K562 (cell line): ENCODE results near the gene OVOL1. TPM values are rescaled to one million over a fixed set of nuclear protein-coding genes. Genes with fewer than 3 reads are reported as not detected.
A peak's percentile ranks its signal among the peaks of the same experiment; 100 is the strongest.

Experiments used
- ATAC-seq: fragments of 200-7000 bp; cut with Tn5 transposase; 3 replicates; pipeline ENCODE4 v1.9.1; 2020; ENCODE audit warnings: moderate library complexity
- BruUV-seq: library from RNA; stranded (reverse); fragments of 400-500 nt; replicated peaks from 2 replicates; lab custom pipeline; 2021; lab: Mats Ljungman, UMichigan
- CTCF ChIA-PET: fragments of 300-600 bp; formaldehyde crosslinking; extraction: SDS; loops from one replicate; lab custom pipeline; 2021; ENCODE audit warnings: low intra/inter-chr PET ratio; lab: Yijun Ruan, JAX
- POLR2A ChIA-PET: fragments of 300-600, 350-650 bp; sonication (Branson Sonifier 250); formaldehyde crosslinking; extraction: SDS; loops from one replicate; lab custom pipeline; 2021; ENCODE audit warnings: antibody characterized with exemption, inconsistent platforms; lab: Yijun Ruan, JAX
- DNase-seq, 4 experiments: peaks; one replicate each; pipeline versions ENCODE4 v3.0.0 to v3.0.0-alpha.2; 2011 to 2018; ENCODE audit warnings: low spot score in 3 of 4, mixed read lengths in 3 of 4; ENCODE audit errors: extremely low read depth in 1 of 4
- FAIRE-seq: peaks from 2 replicates; lab custom pipeline; 2011; peaks lifted over from hg19 to GRCh38; lab: Jason Lieb, UNC
- H2AFZ ChIP-seq: 2 replicates; pipeline ENCODE4 v1.6.0; 2011; ENCODE audit warnings: low read depth, low read length, control low read depth, inconsistent platforms
- H3K27ac ChIP-seq: fragments of 200-600 bp; 3 replicates; pipeline ENCODE4 v1.8.0; 2011; ENCODE audit warnings: low read depth, mild to moderate bottlenecking, control low read depth, inconsistent platforms, low read length, moderate library complexity, mixed read lengths; ENCODE audit errors: extremely low read depth
- H3K27me3 ChIP-seq, 2 experiments: fragments of 300-600 bp in 1 of 2; 2 replicates in 1 of 2; 3 replicates in 1 of 2; pipeline versions ENCODE4 v1.6.0 to v1.8.0; 2011; ENCODE audit warnings: inconsistent platforms in 2 of 2, low read length in 2 of 2, mild to moderate bottlenecking in 1 of 2, mixed read lengths in 1 of 2, moderate library complexity in 1 of 2; ENCODE audit not compliant: control insufficient read depth in 2 of 2, insufficient read depth in 2 of 2
- H3K36me3 ChIP-seq: fragments of 300-600 bp; 3 replicates; pipeline ENCODE4 v1.8.0; 2011; ENCODE audit warnings: mild to moderate bottlenecking, low read length, inconsistent platforms; ENCODE audit not compliant: control insufficient read depth, insufficient read depth
- H3K4me1 ChIP-seq, 2 experiments: fragments of 200-600 bp in 1 of 2; replicated peaks in 1 of 2; 2 replicates in 1 of 2; 3 replicates in 1 of 2; pipeline versions ENCODE4 v1.5.1 to v1.8.0; 2011; ENCODE audit warnings: inconsistent platforms in 2 of 2, low read length in 2 of 2, mild to moderate bottlenecking in 1 of 2, mixed read lengths in 1 of 2, moderate library complexity in 1 of 2; ENCODE audit not compliant: control insufficient read depth in 2 of 2, insufficient read depth in 2 of 2
- H3K4me2 ChIP-seq: 2 replicates; pipeline ENCODE4 v1.6.1; 2011; ENCODE audit warnings: low read length, control low read depth, inconsistent platforms, mixed read lengths; ENCODE audit not compliant: insufficient read depth
- H3K4me3 ChIP-seq: fragments of 200-600 bp; sonication (generic), shearing (Covaris generic); 2 replicates; pipeline ENCODE4 v1.5.1; 2016; ENCODE audit warnings: control low read depth, inconsistent platforms
- H3K79me2 ChIP-seq: fragments of 200-600 bp; 3 replicates; pipeline ENCODE4 v1.8.0; 2011; ENCODE audit warnings: low read length, inconsistent platforms; ENCODE audit not compliant: control insufficient read depth, insufficient read depth
- H3K9ac ChIP-seq, 2 experiments: 2 replicates each; pipeline versions ENCODE4 v1.6.0 to v1.6.1; 2011; ENCODE audit warnings: low read depth in 2 of 2, low read length in 2 of 2, control low read depth in 1 of 2, inconsistent platforms in 1 of 2, mild to moderate bottlenecking in 1 of 2, mixed read lengths in 1 of 2; ENCODE audit not compliant: insufficient read depth in 1 of 2
- H3K9me1 ChIP-seq: one replicate; pipeline ENCODE4 v1.6.0; 2011; ENCODE audit warnings: inconsistent platforms, mild to moderate bottlenecking, low read length, moderate library complexity; ENCODE audit not compliant: control insufficient read depth, insufficient read depth
- H3K9me3 ChIP-seq: replicated peaks from 2 replicates; pipeline ENCODE4 v1.5.1; 2011; ENCODE audit warnings: low read depth, low read length, inconsistent platforms; ENCODE audit not compliant: control insufficient read depth, insufficient read depth
- H4K20me1 ChIP-seq: replicated peaks from 2 replicates; pipeline ENCODE4 v1.6.1; 2011; ENCODE audit warnings: low read length, inconsistent platforms, mixed read lengths; ENCODE audit not compliant: control insufficient read depth, insufficient read depth
- HNRNPL ChIP-seq: fragments of 200-400 bp; formaldehyde crosslinking; IDR thresholded peaks from 2 replicates; pipeline ENCODE4 v1.6.1; 2017; ENCODE audit warnings: low read depth, mild to moderate bottlenecking, low read length
- OTX1 ChIP-seq: fragments of 450-650 bp; formaldehyde crosslinking; IDR thresholded peaks from 2 replicates; pipeline ENCODE4 v1.4.0; 2022; ENCODE audit warnings: mild to moderate bottlenecking
- POU5F1 ChIP-seq: fragments of 150-350 bp; IDR thresholded peaks from 2 replicates; pipeline ENCODE4 v1.6.1; 2014; ENCODE audit warnings: borderline replicate concordance, low read length, low read depth, mild to moderate bottlenecking; ENCODE audit not compliant: partially characterized antibody
- SNRNP70 ChIP-seq: fragments of 200-400 bp; formaldehyde crosslinking; optimal IDR thresholded peaks from 2 replicates; pipeline ENCODE3; 2017; ENCODE audit warnings: low read depth, low read length
- TAF15 ChIP-seq: fragments of 200-400 bp; formaldehyde crosslinking; IDR thresholded peaks from 2 replicates; pipeline ENCODE4 v1.6.1; 2017; ENCODE audit warnings: mild to moderate bottlenecking, low read depth, low read length, moderate library complexity
- ZBTB11 ChIP-seq, 3 experiments: fragments of 200-800 bp in 1 of 3; fragments of 250-450 bp in 1 of 3; fragments of 450-650 bp in 1 of 3; sonication (Bioruptor Pico) in 1 of 3; sonication (Bioruptor generic) in 1 of 3; formaldehyde crosslinking in 1 of 3; IDR thresholded peaks; 2 replicates each; pipeline versions ENCODE4 v1.6.1 to v1.8.0; 2016 to 2022; ENCODE audit warnings: mild to moderate bottlenecking in 2 of 3, missing genetic modification characterization in 2 of 3, missing compliant biosample characterization in 1 of 3, moderate library complexity in 1 of 3
- ZC3H4 ChIP-seq: sonication (generic); formaldehyde crosslinking; IDR thresholded peaks from 2 replicates; pipeline ENCODE4 v1.9.0; 2021; ENCODE audit warnings: missing genetic modification reagents, borderline replicate concordance
- ZNF518B ChIP-seq: fragments of 250-450 bp; sonication (Bioruptor Pico); IDR thresholded peaks from 2 replicates; pipeline ENCODE4 v1.5.0; 2021; ENCODE audit warnings: mild to moderate bottlenecking, moderate library complexity
- ZNF57 ChIP-seq: fragments of 450-650 bp; formaldehyde crosslinking; IDR thresholded peaks from 2 replicates; pipeline ENCODE4 v1.4.0; 2020; ENCODE audit warnings: mild to moderate bottlenecking, moderate library complexity
- WGBS: fragments of 100-300 bp; shearing (Covaris generic); methylation state at CpG from one replicate; pipeline ENCODE4 v1.1.6; 2016; ENCODE audit warnings: low coverage, mixed read lengths; ENCODE audit not compliant: insufficient coverage; ENCODE audit errors: missing lambda C conversion rate; 5-methylcytosine and 5-hydroxymethylcytosine counted together
- in situ Hi-C: fragments of 300-500 bp; cut with MboI; formaldehyde crosslinking; loops from 4 replicates; pipeline ENCODE4 v1.15.0; 2018; ENCODE audit warnings: inconsistent platforms, mixed read lengths
- intact Hi-C: fragments of 100-400 bp; cut with micrococcal nuclease; formaldehyde crosslinking; loops from 2 replicates; pipeline ENCODE4 v1.14.2; 2022
- polyA plus RNA-seq, 8 experiments: library from polyadenylated mRNA; depleted of rRNA in 4 of 8; stranded (reverse) in 5 of 8; unstranded in 3 of 8; fragments of >200 nt; fragmentation: Nextera tagmentation in 2 of 8; fragmentation: Illumina TruSeq in 1 of 8; extraction: Ambion mirVana in 2 of 8; extraction: Trizol in 1 of 8; gene quantifications; 2 replicates each; pipeline versions ENCODE4 v1.2.1 to v1.2.3, GENCODE V29; 2011 to 2014; ENCODE audit warnings: inconsistent platforms in 1 of 8, missing spikeins in 1 of 8
- total RNA-seq, 7 experiments: library from RNA; depleted of rRNA in 6 of 7; stranded (reverse); fragments of >200 nt in 6 of 7; fragmentation: Illumina TruSeq in 2 of 7; extraction: Trizol in 2 of 7; gene quantifications; 2 replicates each; pipeline versions ENCODE4 v1.2.1 to v1.2.3, GENCODE V29; 2011 to 2021; ENCODE audit warnings: low replicate concordance in 1 of 7
- TF ChIP-seq, protein P1 (sequence below): fragments of 250-450 bp; sonication (Bioruptor Pico); IDR thresholded peaks from 2 replicates; pipeline ENCODE4 v1.4.0; 2020; ENCODE audit warnings: borderline replicate concordance

OVOL1 gene
- total and polyA plus RNA-seq, 9 of the 15 experiments (the other 6 are each of a cell fraction or from before 2014, with no cell fraction given) = 0.09 TPM; not detected in 8

DNA sequence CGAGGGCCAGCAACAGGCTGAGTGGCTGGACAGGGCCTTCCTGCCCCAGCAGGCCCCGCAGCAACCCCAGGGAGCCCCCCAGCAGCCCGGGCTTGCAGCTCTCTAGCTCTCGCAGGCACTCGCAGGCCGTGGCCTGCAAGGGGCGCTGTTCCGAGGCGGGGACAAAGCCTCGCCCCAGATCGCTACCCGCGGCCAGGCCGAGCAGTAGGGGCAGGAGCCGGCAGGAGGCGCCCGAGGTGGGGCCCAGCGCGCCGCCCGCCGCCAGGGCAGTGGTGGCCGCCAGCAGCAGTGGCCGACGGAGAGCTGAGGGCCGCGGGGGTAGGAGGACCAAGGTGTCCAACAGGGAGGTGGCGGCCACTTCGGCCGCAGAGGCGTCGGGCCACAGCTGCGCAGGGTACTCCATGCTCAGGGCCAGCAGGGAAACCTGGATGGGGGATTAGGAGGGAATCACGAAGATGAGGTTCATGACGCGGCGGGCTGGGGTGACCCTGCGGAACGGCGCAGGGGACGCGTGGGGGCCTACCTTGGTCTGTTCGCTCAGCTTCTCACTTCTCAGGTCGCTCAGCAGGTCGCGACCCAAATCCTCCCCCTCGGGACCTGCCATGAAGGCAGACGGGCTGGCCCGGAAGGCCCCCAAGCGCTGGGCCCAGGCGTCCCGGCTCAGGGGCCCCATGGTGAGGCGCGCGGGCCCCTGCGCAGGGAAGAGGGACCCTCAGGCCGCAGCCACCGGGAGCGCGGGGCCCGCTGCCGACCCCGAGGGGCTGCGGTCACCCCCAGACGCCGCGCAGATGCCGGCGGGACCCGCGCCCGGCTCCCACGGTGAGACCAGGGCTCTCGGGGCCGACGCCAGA is 6.7 kb upstream of the OVOL1 start:
- 2% methylated on average over 50 of the region's 76 CpGs for WGBS
- ATAC-seq (peak; percentile 92), DNase-seq (peak; percentile 84 to 92 (median 87)), FAIRE-seq (peak; percentile 67)
- in situ Hi-C loops (no loop called here), intact Hi-C loops (loop anchor here (5.0 to 10.0 kb wide), 3 partner anchors 37 to 205 kb away; partner anchors contain the start of gene FIBP)
- Histone ChIP-seq H3K79me2 (peaks cover 22% of the 10 kb centered on the region), H3K36me3 (peaks cover 36% of the 10 kb centered on the region; the same call in 2 of the 3 replicates), H3K4me2 (peak overlapping the region; percentile 98), H4K20me1 (peaks cover 13% of the 10 kb centered on the region; the same call in 1 of the 2 replicates), H3K9me3 (no peaks in the 10 kb centered on the region), H3K27me3 (no peaks in the 10 kb centered on the region), H3K27ac (peak overlapping the region; percentile 95), H3K9ac (peak overlapping the region; percentile 91 to 99), H3K4me3 (peak overlapping the region; percentile 86), H3K4me1 (peaks cover 7 to 48% of the 10 kb centered on the region in 2 experiments; a peak in 4 of 5 replicates), H2AFZ (peak overlapping the region; percentile 92), H3K9me1 (peaks cover 13% of the 10 kb centered on the region)
- POLR2A ChIA-PET = interaction anchor here (0.5 to 3.3 kb wide), 21 partner anchors 9 to 1062 kb away, joined by 3 to 18 read pairs (median 3); partner anchors contain the start of genes KAT5, MUS81 and PCNX3
- CTCF ChIA-PET = interaction anchor here (0.6 to 2.6 kb wide), 6 partner anchors 38 to 209 kb away, joined by 3 to 31 read pairs (median 3); no protein-coding TSS in a partner anchor
- BruUV-seq = TSS peak; percentile 38
- TF ChIP-seq ZNF518B (CRISPR knock-in tag) (no peak), POU5F1 (no peak), OTX1 (CRISPR knock-in tag) (no peak), ZC3H4 (CRISPR knock-in tag) (0 out of 2 replicates have a peak, but pooled peaks have one; percentile 16), ZBTB11 (CRISPR knock-in tag; IDR thresholded peaks at IDR 0.05) (peak in 1 of 3 experiments; percentile 27; a peak in 1 of 6 replicates), SNRNP70 (no peak), HNRNPL (peak; percentile 68; the same call in 1 of the 2 replicates), TAF15 (no peak), ZNF57 (CRISPR knock-in tag) (no peak)
- TF ChIP-seq, protein P1, sequence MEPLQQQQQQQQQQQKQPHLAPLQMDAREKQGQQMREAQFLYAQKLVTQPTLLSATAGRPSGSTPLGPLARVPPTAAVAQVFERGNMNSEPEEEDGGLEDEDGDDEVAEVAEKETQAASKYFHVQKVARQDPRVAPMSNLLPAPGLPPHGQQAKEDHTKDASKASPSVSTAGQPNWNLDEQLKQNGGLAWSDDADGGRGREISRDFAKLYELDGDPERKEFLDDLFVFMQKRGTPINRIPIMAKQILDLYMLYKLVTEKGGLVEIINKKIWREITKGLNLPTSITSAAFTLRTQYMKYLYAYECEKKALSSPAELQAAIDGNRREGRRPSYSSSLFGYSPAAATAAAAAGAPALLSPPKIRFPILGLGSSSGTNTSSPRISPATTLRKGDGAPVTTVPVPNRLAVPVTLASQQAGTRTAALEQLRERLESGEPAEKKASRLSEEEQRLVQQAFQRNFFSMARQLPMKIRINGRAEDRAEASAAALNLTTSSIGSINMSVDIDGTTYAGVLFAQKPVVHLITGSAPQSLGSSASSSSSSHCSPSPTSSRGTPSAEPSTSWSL (CRISPR knock-in tag) = no peak
